Measurements from ENCODE around the gene SLC2A10. TPM values are rescaled to one million over a fixed set of nuclear protein-coding genes. Genes with fewer than 3 reads are reported as not detected.

SLC2A10 gene
- total RNA-seq (36.6 TPM), polyA plus RNA-seq (12.0 TPM)

DNA sequence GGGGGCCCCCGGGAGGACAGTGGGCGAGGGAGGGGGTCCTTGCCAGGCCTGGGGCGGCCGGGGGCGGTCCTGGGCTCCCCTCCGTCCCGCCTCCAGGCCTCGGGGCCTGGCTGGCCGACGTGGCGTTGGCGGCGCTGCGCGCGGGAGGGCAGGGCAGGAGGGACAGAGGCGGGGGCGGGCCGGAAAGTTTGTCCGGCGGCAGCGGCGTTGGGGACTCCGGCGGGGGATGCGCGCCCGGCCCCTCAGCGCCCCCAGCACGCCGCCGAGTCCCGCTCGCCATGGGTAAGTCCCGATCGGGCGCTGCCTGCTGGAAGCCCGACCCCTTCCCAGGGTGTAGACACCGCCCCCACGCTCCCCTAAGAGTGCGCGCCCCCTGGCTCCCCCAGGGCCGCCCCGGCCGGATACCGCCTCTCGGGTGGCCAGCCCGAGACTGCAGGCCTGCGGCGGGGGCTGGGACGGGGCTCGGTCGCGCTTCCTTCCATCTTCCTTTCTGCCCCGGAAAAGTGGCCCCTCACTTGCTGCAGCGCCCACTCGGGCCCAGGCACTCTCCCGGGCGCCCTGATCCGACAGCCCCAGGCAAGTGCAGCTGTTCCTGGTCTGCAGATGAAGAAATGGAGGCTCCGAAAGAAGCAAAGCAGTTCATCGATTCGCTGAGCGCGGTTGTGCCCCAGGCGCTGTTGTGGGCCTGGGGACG lies at the start of gene SLC2A10:
TSS of gene SLC2A10 (plus strand) at position 191 of the 694 bp plus-strand sequence. CDS start at position 279, 88 bp downstream.
- Histone ChIP-seq H3K4me3 (ENCODE audit: low read depth, low read length) (peak within 1 kb of the TSS; percentile 65), H3K36me3 (ENCODE audit: insufficient read depth) (no peaks in the 10 kb centered on the region), H3K4me1 (ENCODE audit: insufficient read depth) (no peaks in the 10 kb centered on the region), H3K27ac (ENCODE audit: low read depth) (peak within 1 kb of the TSS; percentile 95)
- WGBS = 1% methylated on average over 67 of the region's 67 CpGs
- DNase-seq (ENCODE audit: extremely low spot score) = no peak

GRCh38 chr20:46660487-46660886 lies 49.0 kb upstream of the SLC2A10 start:
- 88% methylated on average over 4 of the region's 4 CpGs for WGBS
- no peaks in the 10 kb centered on the region for H3K4me1 ChIP-seq (ENCODE audit: insufficient read depth)
- DNase-seq (ENCODE audit: extremely low spot score) = no peak
- no peak overlapping the region for H3K4me3 ChIP-seq (ENCODE audit: low read depth, low read length)
- no peak overlapping the region for H3K27ac ChIP-seq (ENCODE audit: low read depth)
- H3K36me3 ChIP-seq (ENCODE audit: insufficient read depth) = no peaks in the 10 kb centered on the region

DNA sequence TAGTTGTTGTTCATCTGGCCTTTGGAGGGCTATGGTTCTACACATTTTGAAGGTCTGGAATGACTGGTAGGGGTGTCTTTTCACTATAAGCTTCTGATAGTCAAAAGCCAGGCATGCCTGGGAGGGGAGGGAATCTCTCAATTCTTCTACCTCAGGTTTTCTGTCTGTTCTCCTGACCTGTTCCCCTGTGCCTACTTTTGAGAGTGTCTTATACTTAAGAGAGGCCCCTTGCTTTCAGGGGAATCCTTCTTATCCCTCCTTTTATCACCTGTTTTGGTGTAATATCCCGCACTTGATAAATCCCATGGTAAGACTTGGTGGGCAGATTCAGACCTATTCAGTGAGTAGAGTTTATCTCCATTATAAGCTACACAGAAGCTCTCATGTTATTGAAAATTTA lies 47.8 kb upstream of the SLC2A10 start:
- DNase-seq (ENCODE audit: extremely low spot score) = no peak
- no peaks in the 10 kb centered on the region for H3K4me1 ChIP-seq (ENCODE audit: insufficient read depth)
- H3K36me3 ChIP-seq (ENCODE audit: insufficient read depth) = no peaks in the 10 kb centered on the region
- H3K27ac ChIP-seq (ENCODE audit: low read depth) = no peak overlapping the region
- WGBS = 100% methylated on average over 1 of the region's 1 CpG
- no peak overlapping the region for H3K4me3 ChIP-seq (ENCODE audit: low read depth, low read length)

- H3K36me3 ChIP-seq (ENCODE audit: insufficient read depth) = no peaks in the 10 kb centered on the region
- H3K27ac ChIP-seq (ENCODE audit: low read depth) = no peak overlapping the region
- no peak overlapping the region for H3K4me3 ChIP-seq (ENCODE audit: low read depth, low read length)
- no peaks in the 10 kb centered on the region for H3K4me1 ChIP-seq (ENCODE audit: insufficient read depth)
- no peak for DNase-seq (ENCODE audit: extremely low spot score)
- 92% methylated on average over 3 of the region's 3 CpGs for WGBS
These were observed 45.9 kb upstream of the SLC2A10 start for GRCh38 chr20:46663531-46663930.

DNA sequence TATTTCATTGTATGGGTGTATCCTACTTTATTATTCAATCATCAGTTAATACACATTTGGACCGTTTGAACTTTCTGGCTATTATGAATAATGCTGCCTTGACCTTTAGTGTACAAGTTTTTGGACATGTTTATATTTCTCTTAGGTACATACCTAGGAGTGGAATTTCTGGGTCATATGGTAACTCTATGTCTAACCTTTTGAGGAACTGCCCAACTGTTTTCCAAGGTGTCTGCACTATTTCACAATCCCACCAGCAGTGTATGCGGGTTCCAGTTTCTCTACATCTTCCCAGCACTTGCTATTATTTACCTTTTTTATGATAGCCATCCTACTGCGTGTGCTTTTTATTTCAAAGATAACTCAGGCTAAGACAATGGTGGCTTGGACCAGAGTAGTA lies 43.8 kb upstream of the SLC2A10 start:
- H3K4me3 ChIP-seq (ENCODE audit: low read depth, low read length) = no peak overlapping the region
- DNase-seq (ENCODE audit: extremely low spot score) = no peak
- no peak overlapping the region for H3K27ac ChIP-seq (ENCODE audit: low read depth)
- WGBS = 86% methylated on average over 3 of the region's 3 CpGs
- no peaks in the 10 kb centered on the region for H3K36me3 ChIP-seq (ENCODE audit: insufficient read depth)
- no peaks in the 10 kb centered on the region for H3K4me1 ChIP-seq (ENCODE audit: insufficient read depth)

DNA sequence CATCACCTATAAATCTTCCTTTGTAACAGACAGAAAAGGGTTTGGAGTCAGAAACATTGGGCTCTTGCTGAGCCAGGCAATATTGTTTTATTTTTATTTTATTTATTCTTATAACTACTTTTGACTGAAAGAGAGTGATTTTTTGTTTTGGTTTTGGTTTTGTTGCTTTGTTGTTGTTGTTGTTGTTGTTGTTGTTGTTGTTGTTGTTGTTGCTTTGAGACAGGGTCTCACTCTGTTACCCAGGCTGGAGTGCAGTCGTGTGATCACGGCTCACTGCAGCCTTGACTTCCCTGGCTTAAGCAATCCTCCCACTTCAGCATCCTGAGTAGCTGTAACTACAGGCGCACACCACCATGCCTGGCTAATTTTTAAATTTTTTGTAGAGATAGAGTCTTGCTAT lies 43.1 kb upstream of the SLC2A10 start:
- Histone ChIP-seq H3K27ac (ENCODE audit: low read depth) (no peak overlapping the region), H3K4me1 (ENCODE audit: insufficient read depth) (no peaks in the 10 kb centered on the region), H3K36me3 (ENCODE audit: insufficient read depth) (no peaks in the 10 kb centered on the region), H3K4me3 (ENCODE audit: low read depth, low read length) (no peak overlapping the region)
- WGBS = 97% methylated on average over 3 of the region's 3 CpGs
- DNase-seq (ENCODE audit: extremely low spot score) = no peak

- Histone ChIP-seq H3K4me3 (ENCODE audit: low read depth, low read length) (no peak overlapping the region), H3K27ac (ENCODE audit: low read depth) (no peak overlapping the region), H3K36me3 (ENCODE audit: insufficient read depth) (no peaks in the 10 kb centered on the region), H3K4me1 (ENCODE audit: insufficient read depth) (no peaks in the 10 kb centered on the region)
- no peak for DNase-seq (ENCODE audit: extremely low spot score)
- 78% methylated on average over 6 of the region's 6 CpGs for WGBS
These were observed 42.5 kb upstream of the SLC2A10 start for GRCh38 chr20:46666818-46667515.

- no peak for DNase-seq (ENCODE audit: extremely low spot score)
- H3K4me1 ChIP-seq (ENCODE audit: insufficient read depth) = no peaks in the 10 kb centered on the region
- no peak overlapping the region for H3K27ac ChIP-seq (ENCODE audit: low read depth)
- H3K4me3 ChIP-seq (ENCODE audit: low read depth, low read length) = no peak overlapping the region
- no peaks in the 10 kb centered on the region for H3K36me3 ChIP-seq (ENCODE audit: insufficient read depth)
- WGBS = 92% methylated on average over 2 of the region's 2 CpGs
These were observed 39.2 kb upstream of the SLC2A10 start for GRCh38 chr20:46670228-46670584.

GRCh38 chr20:46670585-46671584 lies 38.6 kb upstream of the SLC2A10 start:
- Histone ChIP-seq H3K4me3 (ENCODE audit: low read depth, low read length) (no peak overlapping the region), H3K36me3 (ENCODE audit: insufficient read depth) (no peaks in the 10 kb centered on the region), H3K4me1 (ENCODE audit: insufficient read depth) (no peaks in the 10 kb centered on the region), H3K27ac (ENCODE audit: low read depth) (no peak overlapping the region)
- 75% methylated on average over 3 of the region's 3 CpGs for WGBS
- DNase-seq (ENCODE audit: extremely low spot score) = no peak

DNA sequence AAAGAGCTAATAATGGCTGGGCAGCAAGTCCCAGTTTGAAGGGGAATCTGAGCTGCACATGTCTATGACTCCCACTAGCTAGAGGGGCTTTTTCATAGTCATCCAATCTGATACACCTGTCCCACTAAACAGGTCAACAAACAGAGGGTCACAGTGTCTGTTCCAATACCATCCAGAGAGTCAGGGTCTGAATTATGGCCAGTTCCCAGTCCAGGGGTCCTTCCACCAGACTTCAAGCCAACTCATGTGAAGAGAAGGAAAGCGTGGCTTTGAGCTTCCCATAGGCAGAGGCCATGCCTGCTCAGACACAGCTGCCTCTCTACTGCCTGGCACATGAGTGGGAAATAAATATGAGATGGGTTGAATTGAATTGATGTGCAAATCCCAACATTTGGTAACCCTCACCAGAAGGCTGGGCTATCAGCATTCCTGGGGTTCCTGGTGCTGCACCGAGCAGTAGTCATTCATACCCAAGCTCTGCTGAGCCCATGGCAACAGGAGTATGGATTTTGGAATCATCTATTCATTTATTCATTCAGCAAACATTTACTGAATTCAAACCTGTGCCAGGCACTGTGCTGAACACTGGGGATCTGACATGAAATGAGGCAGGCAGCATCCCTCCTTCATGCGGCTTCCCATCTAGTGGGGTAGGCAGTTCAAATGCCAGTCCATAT lies 37.4 kb upstream of the SLC2A10 start:
- whole genome bisulfite sequencing = 94% methylated on average over 3 of the region's 3 CpGs
- Histone ChIP-seq H3K36me3 (ENCODE audit: insufficient read depth) (no peaks in the 10 kb centered on the region), H3K27ac (ENCODE audit: low read depth) (no peak overlapping the region), H3K4me3 (ENCODE audit: low read depth, low read length) (no peak overlapping the region), H3K4me1 (ENCODE audit: insufficient read depth) (no peaks in the 10 kb centered on the region)
- no peak for DNase-seq (ENCODE audit: extremely low spot score)

DNA sequence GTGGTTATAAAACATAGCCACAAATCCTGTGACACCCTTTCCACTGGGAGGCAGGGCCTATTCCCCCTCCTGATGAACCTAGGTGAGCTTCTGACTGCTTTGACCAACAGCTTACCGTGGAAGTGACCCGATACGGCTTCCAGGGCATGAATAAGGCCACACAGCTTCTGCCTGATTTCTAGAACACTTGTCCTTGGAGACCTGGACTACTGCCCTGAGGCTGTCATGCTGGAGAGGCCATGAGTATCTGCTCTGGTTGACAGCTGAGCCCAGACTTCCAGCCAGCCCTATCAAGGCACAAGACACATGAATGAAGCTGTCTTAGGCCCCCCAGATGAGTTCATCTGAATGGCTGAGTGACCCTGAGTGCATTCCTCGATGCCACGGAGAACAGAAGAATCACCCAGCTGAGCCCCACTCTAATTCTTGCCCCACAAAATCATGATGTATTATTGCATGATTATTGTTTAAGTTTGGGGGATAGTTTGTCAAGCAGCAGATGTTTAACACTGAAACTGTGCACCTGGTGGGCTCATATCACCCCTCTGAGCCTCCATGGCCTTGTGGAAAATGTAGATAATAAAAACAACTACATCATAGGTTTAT lies 36.8 kb upstream of the SLC2A10 start:
- 97% methylated on average over 5 of the region's 5 CpGs for WGBS
- H3K27ac ChIP-seq (ENCODE audit: low read depth) = no peak overlapping the region
- H3K36me3 ChIP-seq (ENCODE audit: insufficient read depth) = no peaks in the 10 kb centered on the region
- DNase-seq (ENCODE audit: extremely low spot score) = no peak
- no peaks in the 10 kb centered on the region for H3K4me1 ChIP-seq (ENCODE audit: insufficient read depth)
- H3K4me3 ChIP-seq (ENCODE audit: low read depth, low read length) = no peak overlapping the region

GRCh38 chr20:46673394-46674252 lies 35.8 kb upstream of the SLC2A10 start:
- Histone ChIP-seq H3K4me3 (ENCODE audit: low read depth, low read length) (no peak overlapping the region), H3K4me1 (ENCODE audit: insufficient read depth) (no peaks in the 10 kb centered on the region), H3K27ac (ENCODE audit: low read depth) (no peak overlapping the region), H3K36me3 (ENCODE audit: insufficient read depth) (no peaks in the 10 kb centered on the region)
- DNase-seq (ENCODE audit: extremely low spot score) = no peak
- WGBS = 81% methylated on average over 11 of the region's 11 CpGs

All from urinary bladder (tissue), 4 donors.